Lung (tissue), 12 donors: ENCODE results near the gene TSKU. TPM values are rescaled to one million over a fixed set of nuclear protein-coding genes. Genes with fewer than 3 reads are reported as not detected.
A peak's percentile ranks its signal among the peaks of the same experiment; 100 is the strongest.

Experiments
- ATAC-seq: fragments of 200-7000 bp; cut with Tn5 transposase; one replicate; pipeline ENCODE4 v1.9.1; 2020; ENCODE audit warnings: moderate number of reproducible peaks; ENCODE audit not compliant: insufficient read depth, low FRiP score
- DNase-seq, 3 donors: peaks; one replicate each; pipeline ENCODE4 v3.0.0-alpha.2; 2013 to 2017
- H3K27ac ChIP-seq, 2 donors: one replicate each; pipeline ENCODE4 v1.5.1; 2013; ENCODE audit warnings: mild to moderate bottlenecking in 2 of 2, moderate library complexity in 2 of 2, control low read depth in 1 of 2, inconsistent platforms in 1 of 2, low read depth in 1 of 2, low read length in 1 of 2
- H3K27me3 ChIP-seq, 3 donors: one replicate each; pipeline ENCODE4 v1.5.1; 2013; ENCODE audit warnings: low read length in 2 of 3; ENCODE audit not compliant: control insufficient read depth in 3 of 3, insufficient read depth in 3 of 3
- H3K36me3 ChIP-seq, 4 donors: one replicate each; pipeline ENCODE4 v1.5.1; 2013; ENCODE audit warnings: low read length in 4 of 4, mild to moderate bottlenecking in 1 of 4, moderate library complexity in 1 of 4; ENCODE audit not compliant: control insufficient read depth in 4 of 4, insufficient read depth in 4 of 4
- H3K4me1 ChIP-seq, 5 donors: one replicate each; pipeline ENCODE4 v1.5.1; 2013; ENCODE audit warnings: low read length in 5 of 5, mild to moderate bottlenecking in 2 of 5, moderate library complexity in 1 of 5; ENCODE audit not compliant: control insufficient read depth in 5 of 5, insufficient read depth in 5 of 5
- H3K4me3 ChIP-seq: one replicate; pipeline ENCODE4 v1.5.1; 2013; ENCODE audit warnings: mild to moderate bottlenecking, control low read depth, moderate library complexity
- H3K9ac ChIP-seq, 2 donors: one replicate each; pipeline ENCODE4 v1.5.1; 2013; ENCODE audit warnings: low read length in 2 of 2, control low read depth in 1 of 2; ENCODE audit not compliant: insufficient read depth in 1 of 2
- H3K9me3 ChIP-seq, 4 donors: one replicate each; pipeline ENCODE4 v1.5.1; 2013; ENCODE audit warnings: low read length in 3 of 4, mild to moderate bottlenecking in 1 of 4, moderate library complexity in 1 of 4; ENCODE audit not compliant: control insufficient read depth in 4 of 4, insufficient read depth in 3 of 4
- CTCF ChIP-seq: IDR thresholded peaks from 2 replicates; pipeline ENCODE4 v1.5.1; 2012; ENCODE audit warnings: mild to moderate bottlenecking; ENCODE audit errors: control extremely low read depth, extremely low read depth
- WGBS, 2 donors: extraction: QIAGEN DNeasy Blood & Tissue Kit; methylation state at CpG; one replicate each; pipeline ENCODE4 v1.1.7; 2013; 5-methylcytosine and 5-hydroxymethylcytosine counted together
- polyA plus RNA-seq, 2 donors: library from polyadenylated mRNA; stranded (reverse); fragments of 200-250 nt; gene quantifications; one replicate each; pipeline ENCODE4 v1.2.1, GENCODE V29; 2013
- total RNA-seq, 2 donors: library from RNA; depleted of rRNA in 1 of 2; stranded (reverse); fragments of >200 nt in 1 of 2; gene quantifications; one replicate each; pipeline ENCODE4 v1.2.1, GENCODE V29; 2014 to 2021
- donor health status: control.
- donor health status: control.
- donor health status: Bipolar disorder and iron deficiency.
- donor health status: healthy.
- donor health status: DM: yes; HTN: yes; CAD: no.

TSKU gene
- total and polyA plus RNA-seq, 4 donors, result 3.7 to 18.6 (median 11.6) TPM

- no peak overlapping the region for H3K9ac ChIP-seq
- WGBS, 2 donors, result 16 to 23% methylated on average over 18 to 19 of the region's 19 CpGs
- no peak overlapping the region for H3K4me3 ChIP-seq
These were observed 24.2 kb downstream of the TSKU start for GRCh38 chr11:76807206-76807875.

GRCh38 chr11:76808171-76808570 is 25.0 kb downstream of the TSKU start:
- Histone ChIP-seq H3K36me3 (no peaks in the 10 kb centered on the region), H3K27ac (no peak overlapping the region), H3K9ac (no peak overlapping the region), H3K9me3 (no peaks in the 10 kb centered on the region), H3K27me3 (no peaks in the 10 kb centered on the region), H3K4me1 (peaks cover 0 to 14% (median 5%) of the 10 kb centered on the region in 5 donors), H3K4me3 (no peak overlapping the region)
- ATAC-seq (no peak), DNase-seq (peak in 1 of 3 donors; percentile 9)
- WGBS, 2 donors, result 94 to 95% methylated on average over 12 of the region's 12 CpGs
- TF ChIP-seq CTCF, result no peak

More at GRCh38 chr11:76807206-76807875, 24.2 kb downstream of the TSKU start:
- ATAC-seq (peak; percentile 83), DNase-seq (peak; percentile 81 to 88 (median 84))
- no peak overlapping the region for H3K27ac ChIP-seq
- H3K36me3 ChIP-seq, result no peaks in the 10 kb centered on the region
- peak; percentile 85 for TF ChIP-seq CTCF
- H3K4me1 ChIP-seq, result peaks cover 0 to 16% (median 5%) of the 10 kb centered on the region in 5 donors
- no peaks in the 10 kb centered on the region for H3K9me3 ChIP-seq
- H3K27me3 ChIP-seq, result no peaks in the 10 kb centered on the region

- WGBS, 2 donors, result 93 to 97% methylated on average over 5 of the region's 5 CpGs
- H3K27ac ChIP-seq, result no peak overlapping the region
- TF ChIP-seq CTCF, result no peak
- H3K4me1 ChIP-seq, result peaks cover 0 to 10% (median 0%) of the 10 kb centered on the region in 5 donors
- DNase-seq (peak in 1 of 3 donors; percentile 4), ATAC-seq (no peak)
- no peak overlapping the region for H3K9ac ChIP-seq
- no peaks in the 10 kb centered on the region for H3K9me3 ChIP-seq
- no peaks in the 10 kb centered on the region for H3K36me3 ChIP-seq
- no peaks in the 10 kb centered on the region for H3K27me3 ChIP-seq
- no peak overlapping the region for H3K4me3 ChIP-seq
These were observed 25.8 kb downstream of the TSKU start for GRCh38 chr11:76808996-76809395.
